RWPE1 (cell line): ENCODE measurements around the gene GAB4.

Experiments used
- CTCF ChIA-PET: fragments of 350-600 bp; sonication (Branson Sonifier 250); formaldehyde crosslinking; extraction: SDS; loops from one replicate; lab custom pipeline; 2021; lab: Yijun Ruan, JAX
- POLR2A ChIA-PET: fragments of 400-600 bp; formaldehyde crosslinking; extraction: SDS; loops from one replicate; lab custom pipeline; 2020; ENCODE audit warnings: antibody characterized with exemption; ENCODE audit not compliant: low non-redundant PET; lab: Yijun Ruan, JAX
- DNase-seq: peaks from one replicate; pipeline ENCODE4 v3.0.0; 2012; ENCODE audit warnings: low spot score
- H3K27ac ChIP-seq: fragments of 450-650 bp; 2 replicates; pipeline ENCODE4 v1.5.1; 2017
- TF ChIP-seq, protein P1 (sequence below): fragments of 450-650 bp; conservative IDR thresholded peaks from 2 replicates; pipeline ENCODE4 v1.5.1; 2017; ENCODE audit warnings: low read depth, mild to moderate bottlenecking

GAB4 gene

DNA sequence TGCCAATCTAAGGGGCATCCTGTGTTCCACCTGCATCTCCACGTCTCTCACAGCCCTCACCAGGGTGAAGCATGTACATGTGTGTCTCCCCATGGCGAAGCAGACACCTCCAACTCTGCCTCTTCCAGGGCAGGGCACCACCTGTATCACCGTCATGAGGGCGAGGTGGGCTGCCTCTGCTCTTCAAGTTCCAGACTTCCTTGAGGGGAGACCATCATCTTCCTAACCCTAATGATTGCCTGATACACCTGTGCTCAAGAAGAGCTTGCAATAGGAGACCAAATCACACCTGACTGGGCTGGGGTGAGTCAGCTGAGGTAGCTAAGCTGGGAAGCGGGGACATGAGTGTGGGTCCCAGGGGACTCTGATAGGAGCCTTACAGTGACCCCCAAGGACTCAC lies 43.7 kb downstream of the GAB4 start:
- DNase-seq, result no peak
- no peak overlapping the region for H3K27ac ChIP-seq
- POLR2A ChIA-PET, result no interaction called here
- TF ChIP-seq, protein P1, sequence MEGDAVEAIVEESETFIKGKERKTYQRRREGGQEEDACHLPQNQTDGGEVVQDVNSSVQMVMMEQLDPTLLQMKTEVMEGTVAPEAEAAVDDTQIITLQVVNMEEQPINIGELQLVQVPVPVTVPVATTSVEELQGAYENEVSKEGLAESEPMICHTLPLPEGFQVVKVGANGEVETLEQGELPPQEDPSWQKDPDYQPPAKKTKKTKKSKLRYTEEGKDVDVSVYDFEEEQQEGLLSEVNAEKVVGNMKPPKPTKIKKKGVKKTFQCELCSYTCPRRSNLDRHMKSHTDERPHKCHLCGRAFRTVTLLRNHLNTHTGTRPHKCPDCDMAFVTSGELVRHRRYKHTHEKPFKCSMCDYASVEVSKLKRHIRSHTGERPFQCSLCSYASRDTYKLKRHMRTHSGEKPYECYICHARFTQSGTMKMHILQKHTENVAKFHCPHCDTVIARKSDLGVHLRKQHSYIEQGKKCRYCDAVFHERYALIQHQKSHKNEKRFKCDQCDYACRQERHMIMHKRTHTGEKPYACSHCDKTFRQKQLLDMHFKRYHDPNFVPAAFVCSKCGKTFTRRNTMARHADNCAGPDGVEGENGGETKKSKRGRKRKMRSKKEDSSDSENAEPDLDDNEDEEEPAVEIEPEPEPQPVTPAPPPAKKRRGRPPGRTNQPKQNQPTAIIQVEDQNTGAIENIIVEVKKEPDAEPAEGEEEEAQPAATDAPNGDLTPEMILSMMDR, result no peak
- CTCF ChIA-PET, result no interaction called here

DNA sequence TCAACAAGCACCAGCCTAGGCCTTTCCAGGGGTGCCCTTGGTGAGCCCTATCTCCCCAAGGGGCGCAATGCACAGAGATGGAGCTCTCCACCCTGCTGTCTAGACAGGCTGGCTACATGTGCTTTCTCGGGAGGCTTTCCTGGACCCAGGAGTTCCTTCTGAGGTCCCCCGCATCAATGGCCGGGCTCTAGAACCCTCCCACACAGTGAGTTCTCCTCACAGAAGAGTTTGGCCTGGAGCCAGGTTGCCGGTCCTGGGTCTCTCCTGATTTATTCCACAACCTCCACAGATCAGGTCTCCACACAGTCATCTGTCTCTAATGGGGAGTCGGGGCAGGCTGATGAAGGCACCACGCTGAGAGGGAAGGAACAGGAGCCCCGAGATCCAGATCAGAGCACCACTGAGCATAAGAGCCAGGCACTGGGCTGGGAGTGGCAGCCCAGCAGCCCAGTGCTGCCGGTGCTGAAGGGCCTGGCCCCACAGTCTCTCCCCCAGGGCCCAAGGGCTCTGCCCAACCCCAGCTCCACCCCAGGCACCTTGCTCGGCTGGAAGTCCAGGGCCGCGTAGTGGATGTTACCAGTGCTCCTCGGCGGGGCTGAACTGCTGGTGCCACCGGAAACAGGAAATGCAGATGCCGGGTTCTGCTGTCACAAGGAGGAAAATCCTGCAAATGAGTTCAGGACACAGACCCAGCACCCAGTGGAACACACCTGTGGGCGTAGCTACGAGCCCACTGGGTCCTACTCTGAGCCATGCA lies 44.7 kb downstream of the GAB4 start:
- TF ChIP-seq, protein P1, result no peak
- no peak for DNase-seq
- ChIA-PET CTCF (no interaction called here), POLR2A (no interaction called here)
- no peak overlapping the region for H3K27ac ChIP-seq

DNA sequence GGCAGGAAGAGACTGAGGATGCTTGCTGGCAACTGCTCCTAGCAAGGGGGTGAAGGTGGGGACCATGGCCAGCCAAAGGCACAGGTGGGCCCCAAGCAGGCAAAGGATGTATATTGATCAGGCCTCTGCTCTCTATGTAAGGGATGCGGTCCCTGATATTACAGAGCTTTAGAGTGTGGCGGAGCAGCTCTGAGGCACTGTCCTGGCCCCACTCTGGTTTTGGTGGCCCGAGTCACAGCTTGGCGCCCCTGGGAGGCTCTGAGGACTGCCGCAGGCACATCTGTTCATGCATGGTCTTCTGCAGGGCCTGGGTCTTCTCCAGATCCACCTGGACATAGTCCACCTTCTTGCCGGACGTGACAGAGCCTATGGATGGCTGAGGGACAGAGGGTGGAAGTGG lies 45.5 kb downstream of the GAB4 start:
- DNase-seq, result no peak
- TF ChIP-seq, protein P1, result no peak
- ChIA-PET CTCF (no interaction called here), POLR2A (no interaction called here)
- H3K27ac ChIP-seq, result no peak overlapping the region

DNA sequence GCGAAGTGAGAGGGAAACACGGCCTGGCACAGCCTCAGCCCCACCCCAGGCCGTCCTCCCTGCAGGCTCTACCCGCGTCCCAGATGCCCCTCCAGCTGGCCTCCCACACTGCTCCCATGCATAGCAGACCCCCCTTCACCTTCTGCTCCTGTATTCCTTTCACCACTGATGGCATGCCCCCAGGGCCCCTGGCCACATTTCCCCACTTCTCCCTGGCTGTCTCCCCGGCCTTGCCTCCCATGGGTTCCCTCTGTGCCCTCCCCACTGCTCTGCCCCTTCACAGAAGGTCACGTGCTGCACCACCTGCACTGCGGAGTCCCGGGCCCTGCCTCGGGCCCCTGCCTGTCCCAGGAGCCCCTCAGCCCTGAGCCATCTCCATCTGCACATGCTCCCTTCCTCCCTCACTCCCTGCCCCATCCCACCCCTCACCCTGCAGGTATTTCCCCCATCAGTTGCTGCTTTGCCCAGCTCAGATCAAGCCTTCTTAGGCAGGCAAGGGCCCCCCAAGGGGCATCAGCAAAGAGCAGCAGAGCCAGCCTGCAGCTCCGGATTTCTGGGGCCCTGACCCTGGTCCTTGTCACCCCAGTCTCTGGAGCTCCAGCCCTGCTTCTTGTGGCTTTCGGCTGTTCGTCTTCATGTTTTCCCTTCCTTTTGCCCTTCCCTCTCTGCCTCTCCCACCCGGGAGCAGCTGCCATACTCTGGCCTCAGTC lies 46.4 kb downstream of the GAB4 start:
- no peak for DNase-seq
- TF ChIP-seq, protein P1, result no peak
- H3K27ac ChIP-seq, result no peak overlapping the region
- ChIA-PET POLR2A (no interaction called here), CTCF (interaction anchor here (0.6 kb wide), 1 partner anchor 99 kb away, joined by 3 read pairs; no protein-coding TSS in a partner anchor)

DNA sequence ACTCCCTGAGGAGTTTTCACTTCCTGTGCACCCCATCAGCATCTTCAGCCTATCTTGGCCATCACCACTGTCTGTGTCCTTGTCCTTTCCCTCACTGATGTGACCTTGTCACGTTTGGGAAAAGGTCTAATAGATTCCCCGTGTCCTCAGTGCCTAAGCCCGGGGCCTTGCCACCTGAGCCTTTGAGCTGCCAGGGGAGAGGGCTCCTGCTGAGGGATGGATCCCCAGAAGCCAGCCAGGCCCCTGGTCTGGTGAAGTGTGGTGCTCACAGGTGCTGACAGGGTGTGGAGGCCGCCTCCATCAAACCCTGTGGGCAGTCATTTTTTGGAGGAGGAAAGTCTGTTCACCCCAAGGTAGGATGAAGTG lies 47.2 kb downstream of the GAB4 start:
- ChIA-PET CTCF (no interaction called here), POLR2A (no interaction called here)
- DNase-seq, result no peak
- TF ChIP-seq, protein P1, result no peak
- H3K27ac ChIP-seq, result no peak overlapping the region

DNA sequence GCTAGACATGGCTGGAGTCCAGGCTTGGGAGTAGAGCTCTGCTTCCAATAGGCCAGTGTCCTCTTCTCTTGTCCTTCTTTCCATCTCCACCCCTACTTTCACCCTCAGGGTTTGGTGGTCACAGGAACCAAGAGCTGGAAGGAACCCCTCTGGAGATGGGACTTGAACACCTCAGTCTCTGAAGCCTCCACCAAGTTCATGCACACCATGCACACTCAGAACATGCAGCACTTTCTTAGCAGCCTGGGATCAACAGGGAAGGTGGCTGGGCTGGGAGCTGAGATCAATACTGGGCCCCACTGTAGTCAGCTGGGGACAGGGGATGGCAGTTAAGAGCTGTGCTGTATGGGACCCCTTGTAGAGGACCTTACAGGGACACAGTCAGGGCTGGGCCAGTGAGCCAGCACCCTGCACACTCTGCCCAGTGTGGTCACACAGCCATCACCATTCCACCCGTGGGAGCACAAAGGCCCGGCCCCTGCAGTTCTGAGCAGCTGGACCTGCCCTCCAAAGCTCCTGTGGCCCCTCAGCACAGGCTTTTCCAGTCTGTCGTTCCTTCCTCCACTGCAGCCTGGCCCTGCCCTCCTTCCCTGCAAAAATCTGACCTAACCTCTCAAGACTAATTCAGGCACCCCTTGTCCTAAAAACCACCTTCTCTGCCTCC lies 47.7 kb downstream of the GAB4 start:
- ChIA-PET CTCF (no interaction called here), POLR2A (no interaction called here)
- no peak for DNase-seq
- no peak overlapping the region for H3K27ac ChIP-seq
- TF ChIP-seq, protein P1, result no peak
